HG03135 (cell line): ENCODE measurements around the gene SLC36A4.
"Not testable (repeated sequence)": the region's sequence is repeated elsewhere in the genome, so short reads cannot be mapped to it uniquely, and the experiment has no call there.

ENCODE experiments used
- ATAC-seq: cut with Tn5 transposase; IDR thresholded peaks from one replicate; pipeline ENCODE4 v1.9.1; 2021; ENCODE audit warnings: mild to moderate bottlenecking, moderate library complexity; ENCODE audit not compliant: unreplicated experiment

Gene SLC36A4

GRCh38 chr11:93123351-93123898, 74.4 kb downstream of the SLC36A4 start:
- no peak for ATAC-seq

GRCh38 chr11:93122535-93123235, 75.1 kb downstream of the SLC36A4 start:
- no peak for ATAC-seq

GRCh38 chr11:93118276-93118675, 79.5 kb downstream of the SLC36A4 start:
- ATAC-seq, result no peak

GRCh38 chr11:93117565-93117964, 80.2 kb downstream of the SLC36A4 start:
- no peak for ATAC-seq

- ATAC-seq, result no peak
Observed at GRCh38 chr11:93116641-93117441, 81.0 kb downstream of the SLC36A4 start.

- ATAC-seq, result no peak
Observed at GRCh38 chr11:93114304-93114703, 83.5 kb downstream of the SLC36A4 start.

- no peak for ATAC-seq
Observed at GRCh38 chr11:93113824-93114223, 84.0 kb downstream of the SLC36A4 start.

- not testable (repeated sequence) for ATAC-seq
Observed at GRCh38 chr11:93111147-93111546, 86.6 kb downstream of the SLC36A4 start.

- ATAC-seq, result no peak
Observed at GRCh38 chr11:93100211-93100610, 97.6 kb downstream of the SLC36A4 start.

GRCh38 chr11:93099806-93100205, 98.0 kb downstream of the SLC36A4 start:
- ATAC-seq, result no peak
